Dendritic cell treated with granulocyte-macrophage colony-stimulating factor and Interleukin-4, amounts not matched to agents 40 ng/mL and 50 ng/mL, for 4 days (primary cell): ENCODE measurements around the gene NOL12.

Experiments
- H3K27ac Mint-ChIP-seq: one replicate; pipeline ENCODE4 v1.8.0; 2022; ENCODE audit warnings: mild to moderate bottlenecking, mixed read lengths
- H3K27me3 Mint-ChIP-seq: one replicate; pipeline ENCODE4 v1.8.0; 2022; ENCODE audit warnings: mild to moderate bottlenecking, mixed read lengths
- H3K36me3 Mint-ChIP-seq: one replicate; pipeline ENCODE4 v1.8.0; 2022; ENCODE audit warnings: low read depth, mixed read lengths
- H3K4me1 Mint-ChIP-seq: one replicate; pipeline ENCODE4 v1.8.0; 2022; ENCODE audit warnings: low read depth, mixed read lengths
- H3K4me3 Mint-ChIP-seq: one replicate; pipeline ENCODE4 v1.8.0; 2022; ENCODE audit warnings: mild to moderate bottlenecking, moderate library complexity, mixed read lengths
- H3K9me3 Mint-ChIP-seq: one replicate; pipeline ENCODE4 v1.8.0; 2022; ENCODE audit warnings: mixed read lengths
- intact Hi-C: fragments of 100-400 bp; cut with micrococcal nuclease; formaldehyde crosslinking; loops from one replicate; pipeline ENCODE4 v1.15.0; 2022

Gene NOL12

GRCh38 chr22:37664249-37665101, 21.7 kb upstream of the NOL12 start:
- H3K4me3 Mint-ChIP-seq = no peak overlapping the region
- intact Hi-C loops = no loop called here
- no peak overlapping the region for H3K27ac Mint-ChIP-seq
- H3K9me3 Mint-ChIP-seq = no peaks in the 10 kb centered on the region
- H3K27me3 Mint-ChIP-seq = no peaks in the 10 kb centered on the region
- peaks cover 32% of the 10 kb centered on the region for H3K4me1 Mint-ChIP-seq
- peaks cover 44% of the 10 kb centered on the region for H3K36me3 Mint-ChIP-seq

- no peak overlapping the region for H3K27ac Mint-ChIP-seq
- peaks cover 44% of the 10 kb centered on the region for H3K36me3 Mint-ChIP-seq
- peaks cover 21% of the 10 kb centered on the region for H3K4me1 Mint-ChIP-seq
- intact Hi-C loops = no loop called here
- H3K4me3 Mint-ChIP-seq = no peak overlapping the region
- H3K27me3 Mint-ChIP-seq = no peaks in the 10 kb centered on the region
- H3K9me3 Mint-ChIP-seq = no peaks in the 10 kb centered on the region
Observed at GRCh38 chr22:37665487-37665886, 20.7 kb upstream of the NOL12 start.

GRCh38 chr22:37669586-37669985, 16.6 kb upstream of the NOL12 start:
- Mint-ChIP-seq H3K27me3 (no peaks in the 10 kb centered on the region), H3K36me3 (peaks cover 33% of the 10 kb centered on the region), H3K4me3 (no peak overlapping the region), H3K4me1 (peaks cover 39% of the 10 kb centered on the region), H3K9me3 (no peaks in the 10 kb centered on the region), H3K27ac (no peak overlapping the region)
- intact Hi-C loops = no loop called here

GRCh38 chr22:37672206-37672919, 13.8 kb upstream of the NOL12 start:
- H3K9me3 Mint-ChIP-seq = no peaks in the 10 kb centered on the region
- H3K27ac Mint-ChIP-seq = peak overlapping the region; percentile 69
- peaks cover 52% of the 10 kb centered on the region for H3K4me1 Mint-ChIP-seq
- no peak overlapping the region for H3K4me3 Mint-ChIP-seq
- H3K27me3 Mint-ChIP-seq = no peaks in the 10 kb centered on the region
- H3K36me3 Mint-ChIP-seq = peaks cover 31% of the 10 kb centered on the region
- intact Hi-C loops = no loop called here

GRCh38 chr22:37672920-37673455, 13.2 kb upstream of the NOL12 start:
- Mint-ChIP-seq H3K27ac (peak overlapping the region; percentile 91), H3K4me3 (no peak overlapping the region), H3K27me3 (no peaks in the 10 kb centered on the region), H3K9me3 (no peaks in the 10 kb centered on the region), H3K36me3 (peaks cover 31% of the 10 kb centered on the region), H3K4me1 (peaks cover 54% of the 10 kb centered on the region)
- intact Hi-C loops = no loop called here

GRCh38 chr22:37674248-37674647, 11.9 kb upstream of the NOL12 start:
- no peaks in the 10 kb centered on the region for H3K9me3 Mint-ChIP-seq
- no peaks in the 10 kb centered on the region for H3K27me3 Mint-ChIP-seq
- peak overlapping the region; percentile 24 for H3K4me3 Mint-ChIP-seq
- H3K36me3 Mint-ChIP-seq = peaks cover 43% of the 10 kb centered on the region
- H3K27ac Mint-ChIP-seq = peak overlapping the region; percentile 91
- intact Hi-C loops = no loop called here
- H3K4me1 Mint-ChIP-seq = peaks cover 58% of the 10 kb centered on the region

- H3K4me1 Mint-ChIP-seq = peaks cover 66% of the 10 kb centered on the region
Observed at GRCh38 chr22:37674951-37675929, 10.9 kb upstream of the NOL12 start, which contains the start of gene LGALS1. Gene LGALS1 (plus strand): TSS chr22:37675636. CDS start chr22:37675703, 67 bp downstream.

GRCh38 chr22:37675930-37676735, 10.0 kb upstream of the NOL12 start:
- H3K9me3 Mint-ChIP-seq = no peaks in the 10 kb centered on the region
- peaks cover 66% of the 10 kb centered on the region for H3K4me1 Mint-ChIP-seq
- H3K27me3 Mint-ChIP-seq = no peaks in the 10 kb centered on the region
- intact Hi-C loops = no loop called here
- peak overlapping the region; percentile 96 for H3K4me3 Mint-ChIP-seq
- peaks cover 53% of the 10 kb centered on the region for H3K36me3 Mint-ChIP-seq
- peak overlapping the region; percentile 91 for H3K27ac Mint-ChIP-seq

More at GRCh38 chr22:37674951-37675929, 10.9 kb upstream of the NOL12 start, which contains the start of gene LGALS1:
- Mint-ChIP-seq H3K4me3 (peak within 1 kb of the TSS; percentile 96), H3K27ac (peak within 1 kb of the TSS; percentile 91), H3K27me3 (no peaks in the 10 kb centered on the region), H3K9me3 (no peaks in the 10 kb centered on the region), H3K36me3 (peaks cover 53% of the 10 kb centered on the region)
- intact Hi-C loops = no loop called here

- H3K4me3 Mint-ChIP-seq = peak overlapping the region; percentile 96
- H3K36me3 Mint-ChIP-seq = peaks cover 53% of the 10 kb centered on the region
- H3K4me1 Mint-ChIP-seq = peaks cover 67% of the 10 kb centered on the region
- intact Hi-C loops = loop anchor here (1.0 kb wide), 1 partner anchor 19 kb away; the partner anchor contains the start of gene PDXP
- H3K27me3 Mint-ChIP-seq = no peaks in the 10 kb centered on the region
- H3K27ac Mint-ChIP-seq = peak overlapping the region; percentile 91
- no peaks in the 10 kb centered on the region for H3K9me3 Mint-ChIP-seq
Observed at GRCh38 chr22:37676736-37677492, 9.2 kb upstream of the NOL12 start.

- peaks cover 61% of the 10 kb centered on the region for H3K4me1 Mint-ChIP-seq
- H3K27me3 Mint-ChIP-seq = no peaks in the 10 kb centered on the region
- peaks cover 53% of the 10 kb centered on the region for H3K36me3 Mint-ChIP-seq
- intact Hi-C loops = loop anchor here (1.0 kb wide), 1 partner anchor 19 kb away; the partner anchor contains the start of gene PDXP
- peak overlapping the region; percentile 96 for H3K4me3 Mint-ChIP-seq
- no peaks in the 10 kb centered on the region for H3K9me3 Mint-ChIP-seq
- H3K27ac Mint-ChIP-seq = peak overlapping the region; percentile 91
Observed at GRCh38 chr22:37677493-37677974, 8.6 kb upstream of the NOL12 start.

GRCh38 chr22:37678372-37678771, 7.8 kb upstream of the NOL12 start:
- H3K27me3 Mint-ChIP-seq = no peaks in the 10 kb centered on the region
- no peak overlapping the region for H3K27ac Mint-ChIP-seq
- H3K4me1 Mint-ChIP-seq = peaks cover 53% of the 10 kb centered on the region
- H3K9me3 Mint-ChIP-seq = no peaks in the 10 kb centered on the region
- H3K36me3 Mint-ChIP-seq = peaks cover 53% of the 10 kb centered on the region
- intact Hi-C loops = no loop called here
- H3K4me3 Mint-ChIP-seq = no peak overlapping the region

- Mint-ChIP-seq H3K4me3 (no peak overlapping the region), H3K27ac (peak overlapping the region; percentile 16), H3K27me3 (no peaks in the 10 kb centered on the region), H3K36me3 (peaks cover 53% of the 10 kb centered on the region), H3K9me3 (no peaks in the 10 kb centered on the region), H3K4me1 (peaks cover 40% of the 10 kb centered on the region)
- intact Hi-C loops = loop anchor here (5.0 kb wide), 2 partner anchors 37 to 57 kb away; no protein-coding TSS in a partner anchor
Observed at GRCh38 chr22:37679670-37680069, 6.5 kb upstream of the NOL12 start.
